HG03139 (cell line): ENCODE data around the gene HEMK1.

ENCODE experiments used
- ATAC-seq: cut with Tn5 transposase; IDR thresholded peaks from one replicate; pipeline ENCODE4 v1.9.1; 2021; ENCODE audit not compliant: unreplicated experiment

Gene HEMK1, protein sequence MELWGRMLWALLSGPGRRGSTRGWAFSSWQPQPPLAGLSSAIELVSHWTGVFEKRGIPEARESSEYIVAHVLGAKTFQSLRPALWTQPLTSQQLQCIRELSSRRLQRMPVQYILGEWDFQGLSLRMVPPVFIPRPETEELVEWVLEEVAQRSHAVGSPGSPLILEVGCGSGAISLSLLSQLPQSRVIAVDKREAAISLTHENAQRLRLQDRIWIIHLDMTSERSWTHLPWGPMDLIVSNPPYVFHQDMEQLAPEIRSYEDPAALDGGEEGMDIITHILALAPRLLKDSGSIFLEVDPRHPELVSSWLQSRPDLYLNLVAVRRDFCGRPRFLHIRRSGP

DNA sequence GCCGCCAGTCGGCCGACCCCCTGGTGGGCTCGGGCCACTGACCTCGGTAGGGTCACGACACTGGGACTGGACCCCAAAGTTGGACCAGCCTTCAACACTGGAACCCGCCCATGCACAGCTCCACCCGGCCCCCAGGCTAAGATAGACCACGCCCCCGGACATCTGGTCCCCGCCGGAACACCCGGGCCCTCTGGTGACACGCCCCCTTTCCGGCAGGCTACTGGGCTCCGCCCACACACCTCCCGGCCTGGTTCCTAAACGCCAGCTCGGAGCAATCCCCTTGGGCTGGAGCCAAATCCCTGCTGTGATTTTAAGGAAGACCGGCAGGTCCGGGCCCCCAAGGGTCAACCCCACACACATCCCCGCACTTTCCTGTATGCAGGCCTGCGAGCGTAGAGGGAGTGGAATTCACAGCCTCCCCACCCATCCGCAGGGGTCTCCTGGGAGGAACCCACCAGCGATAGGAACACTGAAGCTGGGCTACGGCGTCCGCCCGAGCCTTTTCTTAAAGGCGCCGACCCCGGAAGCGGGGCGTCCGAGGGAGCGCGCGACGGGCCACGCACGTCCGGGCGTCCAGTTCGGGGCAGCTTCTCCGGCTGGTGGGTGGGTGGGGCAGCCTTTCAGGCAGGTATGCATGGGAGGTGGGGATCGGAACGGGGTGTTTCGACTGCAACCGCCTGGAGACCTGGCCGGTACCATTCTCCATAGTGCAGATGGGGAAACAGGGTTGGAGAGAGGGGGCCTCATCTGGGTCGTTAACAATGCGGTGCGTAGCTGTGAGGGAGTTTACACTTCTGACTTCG, at the start of gene HEMK1:
HEMK1 (plus strand) TSS at position 576 of the 803 bp plus-strand sequence. CDS start 1,583 bp downstream, outside the sequence.
- peak; percentile 62 for ATAC-seq

DNA sequence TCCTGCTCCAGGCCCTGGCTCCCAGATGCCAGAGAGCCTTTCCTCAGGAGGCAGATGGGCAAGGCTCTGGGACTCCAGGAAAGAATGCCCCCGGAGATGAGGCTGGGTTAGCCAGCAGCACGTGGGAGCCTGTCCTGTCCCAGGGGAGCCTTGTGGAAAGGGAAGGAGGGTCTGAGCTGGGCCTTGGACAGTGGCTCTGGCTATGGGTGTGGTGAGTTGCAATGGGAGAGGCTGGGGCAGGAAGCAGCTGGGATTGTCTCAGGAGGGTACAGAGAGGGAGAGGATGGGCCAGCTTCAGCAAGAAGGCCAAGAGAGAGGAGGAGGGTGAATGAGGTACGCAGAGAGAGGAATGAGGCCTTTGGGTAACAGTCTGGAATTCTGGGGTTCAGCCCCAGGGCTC, 48.5 kb upstream of the HEMK1 start:
- no peak for ATAC-seq

DNA sequence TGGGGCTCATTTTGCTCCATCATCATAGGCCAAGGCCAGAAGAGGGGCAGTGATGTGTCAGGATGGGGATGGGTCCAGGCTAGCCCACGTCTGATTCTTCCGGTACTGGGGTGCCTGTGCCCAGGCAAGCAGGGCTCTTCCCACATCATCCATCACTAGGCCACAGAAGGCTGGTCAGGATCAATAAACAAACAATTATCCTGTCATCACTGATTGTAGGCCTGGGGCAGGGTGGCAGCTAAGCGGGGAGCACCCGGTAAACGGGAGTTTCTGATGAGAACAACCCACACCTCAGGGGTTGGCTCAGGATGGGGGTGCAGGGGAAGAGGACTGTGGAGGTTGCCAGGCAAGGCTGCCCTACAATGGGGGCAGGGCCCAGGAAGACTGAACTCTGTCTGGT, 47.8 kb upstream of the HEMK1 start:
- no peak for ATAC-seq

DNA sequence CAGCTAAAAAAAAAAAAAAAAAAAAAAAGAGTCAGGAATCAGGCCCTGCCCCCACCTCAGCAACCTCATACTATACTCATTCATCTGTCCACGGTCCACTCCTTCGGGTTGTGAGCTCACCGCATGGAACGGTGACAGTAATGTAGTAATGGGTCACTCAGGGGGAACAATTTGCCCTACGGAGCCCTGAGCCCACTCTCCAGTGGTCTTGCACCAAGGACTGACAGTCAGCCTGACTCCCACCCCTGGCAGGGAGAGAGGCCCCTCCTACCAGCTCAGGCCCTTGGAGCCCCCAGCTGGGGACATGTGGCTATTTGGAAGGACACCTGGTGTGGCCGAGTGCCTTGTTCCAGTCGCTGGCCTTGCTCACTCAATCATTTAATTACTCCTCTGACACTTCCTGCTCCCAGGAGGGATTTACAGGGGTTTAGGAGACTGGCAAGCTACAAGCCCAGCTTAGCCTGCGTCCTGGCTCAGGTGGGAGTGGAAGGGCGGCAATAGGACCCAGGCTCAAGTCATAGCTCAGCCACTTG, 46.0 kb upstream of the HEMK1 start:
- ATAC-seq, result no peak

DNA sequence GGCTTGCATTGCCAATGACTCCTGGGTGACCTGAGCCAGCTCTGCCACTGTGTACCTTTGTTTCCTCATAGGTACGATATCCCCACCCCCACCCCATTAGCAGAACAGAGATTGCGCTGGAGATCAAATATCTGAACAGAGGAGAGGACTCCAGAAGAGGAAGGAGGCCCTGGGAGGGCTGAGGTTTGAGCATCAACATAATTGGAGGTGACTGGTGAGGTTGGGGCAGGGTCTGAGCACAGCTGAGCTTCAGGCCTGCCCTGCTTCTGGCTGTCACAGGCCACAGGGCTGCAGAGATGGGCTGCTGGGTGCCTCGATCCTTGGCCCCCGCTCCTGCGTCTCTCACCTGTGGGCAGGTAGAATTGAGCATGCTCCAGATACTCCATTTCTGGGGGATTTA, 44.6 kb upstream of the HEMK1 start:
- ATAC-seq, result no peak

DNA sequence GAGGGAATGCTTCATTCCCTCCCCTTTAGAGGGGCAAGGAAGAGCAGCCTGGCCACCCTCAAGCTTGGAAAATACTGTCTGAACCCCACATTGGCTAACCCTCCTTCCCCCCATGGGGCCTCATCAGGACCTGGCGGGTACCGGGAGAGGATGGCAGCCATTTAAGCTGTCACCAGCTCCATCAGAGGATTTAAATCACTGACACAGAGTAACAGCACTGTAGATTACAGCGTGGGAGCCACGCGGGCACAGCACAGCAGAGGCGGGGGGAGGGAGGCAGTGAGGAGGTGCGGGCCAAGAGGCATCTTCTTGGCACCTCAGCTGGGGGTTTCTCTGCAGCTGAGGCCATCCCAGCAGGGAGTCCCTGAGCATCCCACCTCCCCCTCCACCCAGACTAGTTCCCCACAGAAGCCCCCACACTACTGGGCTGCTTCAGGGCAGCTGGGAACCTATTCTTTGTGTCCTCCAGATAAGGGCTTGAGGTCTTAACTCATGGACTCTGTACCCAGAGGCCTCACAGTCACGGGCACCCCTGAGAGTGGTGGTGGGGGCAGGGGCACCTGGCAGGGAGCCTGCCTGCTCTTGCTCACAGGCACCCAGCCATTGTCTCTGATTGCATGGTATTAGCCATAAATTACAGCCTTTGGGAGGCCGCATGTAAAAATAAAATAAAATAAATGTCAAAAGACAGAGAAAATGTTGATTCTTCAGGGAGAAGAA, 44.0 kb upstream of the HEMK1 start:
- no peak for ATAC-seq

DNA sequence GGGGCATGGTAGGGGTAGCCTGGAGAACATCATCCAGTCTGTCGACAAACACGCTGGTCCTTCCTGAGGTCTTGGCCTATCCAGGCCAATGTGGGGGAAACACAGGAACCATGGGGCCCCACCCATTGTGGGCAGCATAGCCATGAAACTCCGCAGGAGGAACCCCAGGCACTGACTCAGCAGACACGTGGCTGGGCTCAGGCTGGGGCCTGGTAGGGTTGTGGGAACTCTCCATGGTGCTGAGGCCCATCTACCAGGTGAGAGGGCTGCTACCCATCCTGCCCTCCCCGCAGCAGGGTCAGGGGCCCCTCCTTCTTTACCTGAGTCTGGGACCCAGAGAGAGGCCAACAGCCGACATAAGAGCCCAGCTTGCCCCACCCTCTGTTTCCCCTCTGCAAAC, 43.3 kb upstream of the HEMK1 start:
- ATAC-seq, result no peak

DNA sequence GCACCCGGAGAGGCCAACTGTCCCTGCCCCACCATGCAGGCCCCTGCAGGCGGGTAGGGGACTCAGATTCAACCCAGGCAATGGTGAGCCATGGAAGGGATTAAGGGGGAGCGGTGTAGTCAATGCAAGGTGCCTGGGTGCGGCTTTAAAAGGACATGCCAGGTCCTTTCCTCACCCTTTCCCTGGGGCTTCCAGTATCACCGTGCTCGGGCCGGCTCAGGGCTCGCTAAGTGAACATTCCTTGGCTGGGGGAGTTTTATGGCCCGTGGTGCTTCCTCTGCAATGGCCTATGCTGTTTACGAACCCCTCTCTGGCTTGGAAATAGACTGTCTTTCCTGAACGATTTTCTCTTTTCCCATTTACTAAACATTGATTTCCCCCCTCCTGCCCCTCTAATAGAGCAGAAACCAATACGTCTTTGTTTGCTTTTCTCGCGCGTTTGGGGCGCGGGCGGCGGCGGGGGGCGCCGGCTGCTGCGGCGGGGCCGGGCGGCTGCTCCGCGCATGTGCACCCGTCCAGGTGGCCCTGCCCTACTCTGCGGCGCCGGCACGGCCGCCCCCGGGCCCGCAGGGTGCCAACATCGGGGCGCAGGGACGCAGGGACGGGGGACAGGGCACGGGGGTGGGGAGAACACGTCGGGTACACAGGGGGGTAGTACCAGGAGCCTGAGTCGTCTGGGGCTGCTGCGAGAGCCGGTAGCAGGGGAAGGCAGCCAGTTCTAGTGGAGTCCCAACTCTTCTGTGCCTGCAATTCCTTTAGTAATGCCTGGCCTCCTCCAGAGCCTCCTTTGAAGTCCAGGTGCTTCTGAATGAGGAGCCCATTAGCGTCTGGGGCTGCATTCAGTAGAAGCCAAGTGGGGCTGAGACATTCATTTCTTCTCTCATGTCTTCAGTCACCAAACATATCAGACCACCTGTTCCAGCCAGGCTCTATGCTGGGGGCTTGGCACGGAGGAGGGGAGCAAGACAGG, 39.0 kb upstream of the HEMK1 start:
- ATAC-seq, result no peak

DNA sequence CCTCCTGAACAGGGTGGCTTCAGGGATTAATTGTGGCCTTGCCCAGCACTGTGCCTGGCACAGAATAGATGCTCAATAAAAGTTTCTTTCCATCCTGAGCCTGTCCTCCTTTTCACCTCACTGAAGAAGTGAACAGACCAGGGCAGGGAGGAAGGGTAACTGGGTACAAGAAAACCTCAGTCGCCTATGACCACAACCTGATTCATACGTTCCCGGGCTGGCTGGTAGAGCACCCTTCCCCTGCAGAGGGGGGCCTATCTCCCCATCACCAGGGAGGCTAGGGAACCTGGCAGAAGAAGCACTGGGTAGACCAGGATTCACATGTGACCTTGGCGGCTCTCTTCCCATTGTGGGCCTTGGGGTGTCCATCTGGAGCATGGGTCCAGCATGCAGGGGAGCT, 38.1 kb upstream of the HEMK1 start:
- ATAC-seq, result no peak

DNA sequence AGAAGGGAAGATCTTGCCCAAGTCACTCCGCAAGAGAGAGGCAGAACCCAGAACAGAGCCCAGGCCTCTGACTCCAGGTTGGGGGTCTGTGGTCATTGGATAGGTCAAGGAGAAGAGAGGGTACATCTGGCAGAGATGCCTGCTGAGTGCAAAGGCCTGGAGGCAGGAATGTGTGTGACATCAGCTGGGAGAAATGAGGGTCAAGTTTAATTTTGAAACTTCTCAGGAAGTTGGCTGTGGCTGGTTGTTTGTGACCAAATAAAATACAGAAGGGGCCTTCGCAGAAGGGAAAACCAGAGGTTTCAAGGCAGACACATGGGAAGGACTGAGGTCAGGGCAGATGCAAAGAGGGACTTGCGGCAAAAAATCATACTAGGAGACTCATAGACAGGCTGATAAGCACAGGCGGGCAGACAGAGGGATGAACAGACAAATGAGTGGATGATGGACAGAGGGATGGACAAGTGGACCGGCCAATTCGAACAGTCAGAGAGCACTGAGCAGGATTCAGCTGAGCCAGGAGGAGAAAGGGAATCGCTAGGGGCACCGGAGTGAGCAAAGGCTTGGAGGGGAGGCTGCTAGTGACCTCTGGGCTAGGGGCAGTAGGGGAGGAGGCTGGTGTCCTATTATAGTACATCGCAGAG, 37.1 kb upstream of the HEMK1 start:
- no peak for ATAC-seq

DNA sequence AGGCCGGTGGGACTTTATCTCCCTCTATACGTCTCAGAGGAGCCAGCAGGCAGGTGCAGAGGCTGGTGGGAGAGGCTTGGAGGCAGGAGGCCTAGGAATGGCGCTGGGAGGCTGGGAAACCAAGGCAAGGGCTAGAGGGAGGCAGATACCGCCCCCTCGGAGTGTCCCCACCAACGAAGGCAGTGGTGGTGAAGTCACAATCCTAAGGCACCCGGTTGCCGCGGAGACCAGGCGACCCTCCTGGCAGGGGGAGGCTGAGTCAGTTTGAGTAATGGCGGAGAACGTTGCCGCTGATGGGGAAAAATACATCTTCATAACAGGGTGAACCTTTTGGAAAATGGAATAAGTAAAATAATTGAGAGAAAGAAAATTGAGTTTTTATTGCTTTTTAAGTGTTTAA, 36.0 kb upstream of the HEMK1 start:
- ATAC-seq, result no peak

DNA sequence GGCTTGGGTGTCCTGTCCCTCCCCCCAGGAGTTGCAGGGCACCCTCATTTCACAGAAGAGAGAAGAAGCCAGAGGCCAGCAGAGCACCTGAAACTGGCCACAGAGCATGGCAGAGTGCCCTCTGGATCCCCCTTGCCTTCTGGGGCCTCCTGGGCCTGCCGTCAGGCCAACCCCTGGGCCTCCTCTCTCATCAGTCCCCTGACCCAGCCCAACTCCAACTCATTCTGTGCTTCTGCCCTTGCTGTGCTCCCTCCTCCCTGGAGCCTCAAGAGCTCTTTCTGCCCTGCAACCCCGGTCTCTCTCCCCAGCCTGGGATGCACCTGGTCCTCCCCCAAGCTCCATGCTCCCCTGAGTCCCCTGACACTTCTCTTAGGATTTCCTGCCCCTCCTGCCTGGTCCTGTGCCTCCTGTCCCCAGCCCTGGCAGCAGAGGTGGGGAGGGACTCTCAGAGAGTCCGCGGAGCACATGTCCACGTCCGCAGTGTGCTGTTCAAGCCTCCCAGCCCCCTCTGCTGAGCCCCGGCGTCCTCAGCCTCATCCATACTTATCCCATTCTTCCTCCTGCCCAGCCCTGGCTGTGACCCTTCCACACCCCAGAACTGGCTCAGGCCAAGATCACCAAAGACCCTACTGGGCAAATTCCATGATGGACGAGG, 35.4 kb upstream of the HEMK1 start:
- no peak for ATAC-seq

DNA sequence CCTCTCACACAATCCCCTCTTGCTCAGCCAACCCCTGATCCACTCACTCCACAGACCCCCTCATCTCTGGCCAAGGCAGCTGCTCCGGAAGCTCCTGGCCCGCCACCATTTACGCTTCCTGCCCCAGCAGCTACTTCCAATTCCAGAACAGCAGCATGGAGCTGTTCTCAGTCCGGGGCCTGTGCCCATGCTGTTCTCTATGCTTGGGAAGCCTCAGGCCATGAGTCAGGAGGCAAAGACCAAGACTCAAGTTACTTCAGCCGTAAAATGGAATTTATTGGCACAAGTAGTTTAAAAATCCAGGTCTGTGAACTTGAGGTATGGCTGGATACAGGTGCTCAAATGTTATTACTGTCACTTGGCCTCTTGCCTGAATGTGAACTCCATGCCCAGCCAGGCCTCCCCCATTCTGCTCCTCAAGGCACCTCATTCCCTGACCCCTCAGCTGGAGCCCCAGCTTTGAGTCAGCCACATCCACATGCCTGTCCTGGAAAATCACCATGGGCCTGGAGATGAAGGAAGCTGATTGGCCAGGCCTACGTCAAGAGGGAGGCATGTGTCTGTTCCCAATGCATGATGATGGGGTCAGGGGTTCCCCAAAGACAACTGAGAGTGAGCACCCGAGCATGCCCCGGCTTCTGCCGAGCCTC, 34.5 kb upstream of the HEMK1 start:
- ATAC-seq, result no peak

DNA sequence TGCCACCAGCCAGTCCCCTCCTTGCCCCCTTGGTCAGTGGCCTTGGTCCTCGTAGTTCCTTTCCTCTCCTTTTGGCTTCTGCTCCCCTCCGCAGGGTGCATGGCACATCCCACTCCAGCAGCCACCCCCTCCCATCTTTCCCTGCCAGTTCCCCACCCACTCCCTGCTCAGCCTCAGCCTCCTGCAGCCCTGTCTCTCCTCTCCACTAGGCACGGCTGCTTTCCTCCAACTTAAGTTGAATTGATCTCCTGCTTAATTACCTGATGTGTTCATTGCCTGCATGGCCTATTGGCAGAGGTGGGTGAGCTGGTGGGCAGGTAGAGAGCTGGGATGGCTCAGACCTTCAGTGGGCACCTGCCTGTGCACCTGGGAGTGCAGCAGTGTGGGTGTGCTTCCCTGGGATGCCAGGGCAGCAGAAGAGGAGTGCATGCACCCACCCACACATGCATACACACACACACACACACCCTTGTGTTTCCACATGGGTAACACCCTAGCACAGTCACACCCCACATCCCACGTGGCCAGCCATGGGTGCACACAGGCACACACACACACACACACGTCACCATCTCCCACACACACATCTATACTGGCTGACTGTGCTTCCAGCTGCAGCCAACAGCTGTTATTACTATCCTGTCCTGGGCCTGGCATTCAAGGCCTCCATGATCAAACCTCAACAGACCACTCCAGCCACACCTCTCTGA, 32.7 kb upstream of the HEMK1 start:
- ATAC-seq, result no peak

DNA sequence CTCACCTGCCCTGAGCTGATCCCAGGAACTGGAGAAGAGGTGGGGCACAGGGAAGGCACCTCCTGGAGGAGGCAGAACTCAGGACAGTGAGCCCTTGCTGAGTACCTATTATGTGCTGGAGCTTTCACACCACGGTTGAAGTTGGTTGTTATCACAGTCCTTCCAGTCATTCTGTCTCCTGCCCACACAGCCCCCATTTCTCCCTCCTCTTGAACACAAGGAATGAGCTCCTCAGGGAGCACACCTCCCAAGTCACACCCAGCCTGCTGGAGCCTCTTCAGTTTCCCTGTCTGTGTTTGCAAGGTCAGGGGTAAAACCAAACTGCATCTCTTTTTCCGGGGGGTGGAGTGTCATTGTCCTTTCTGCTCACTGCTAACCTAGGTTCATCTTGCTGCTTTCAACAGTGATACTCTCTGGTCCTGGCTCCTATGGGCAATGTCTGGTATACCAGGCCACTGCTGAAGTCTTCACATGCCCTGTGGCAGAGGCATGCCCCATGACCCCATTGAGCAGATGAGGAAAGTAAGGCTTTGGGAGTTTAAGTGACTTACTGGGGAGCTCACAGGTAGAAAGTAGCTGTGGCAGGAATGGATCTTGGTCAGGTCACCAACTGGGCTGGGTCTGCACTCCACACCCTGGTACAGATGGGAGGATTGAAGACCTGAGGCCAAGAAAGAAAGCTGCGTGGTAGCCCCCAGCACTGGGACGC, 31.7 kb upstream of the HEMK1 start:
- no peak for ATAC-seq

DNA sequence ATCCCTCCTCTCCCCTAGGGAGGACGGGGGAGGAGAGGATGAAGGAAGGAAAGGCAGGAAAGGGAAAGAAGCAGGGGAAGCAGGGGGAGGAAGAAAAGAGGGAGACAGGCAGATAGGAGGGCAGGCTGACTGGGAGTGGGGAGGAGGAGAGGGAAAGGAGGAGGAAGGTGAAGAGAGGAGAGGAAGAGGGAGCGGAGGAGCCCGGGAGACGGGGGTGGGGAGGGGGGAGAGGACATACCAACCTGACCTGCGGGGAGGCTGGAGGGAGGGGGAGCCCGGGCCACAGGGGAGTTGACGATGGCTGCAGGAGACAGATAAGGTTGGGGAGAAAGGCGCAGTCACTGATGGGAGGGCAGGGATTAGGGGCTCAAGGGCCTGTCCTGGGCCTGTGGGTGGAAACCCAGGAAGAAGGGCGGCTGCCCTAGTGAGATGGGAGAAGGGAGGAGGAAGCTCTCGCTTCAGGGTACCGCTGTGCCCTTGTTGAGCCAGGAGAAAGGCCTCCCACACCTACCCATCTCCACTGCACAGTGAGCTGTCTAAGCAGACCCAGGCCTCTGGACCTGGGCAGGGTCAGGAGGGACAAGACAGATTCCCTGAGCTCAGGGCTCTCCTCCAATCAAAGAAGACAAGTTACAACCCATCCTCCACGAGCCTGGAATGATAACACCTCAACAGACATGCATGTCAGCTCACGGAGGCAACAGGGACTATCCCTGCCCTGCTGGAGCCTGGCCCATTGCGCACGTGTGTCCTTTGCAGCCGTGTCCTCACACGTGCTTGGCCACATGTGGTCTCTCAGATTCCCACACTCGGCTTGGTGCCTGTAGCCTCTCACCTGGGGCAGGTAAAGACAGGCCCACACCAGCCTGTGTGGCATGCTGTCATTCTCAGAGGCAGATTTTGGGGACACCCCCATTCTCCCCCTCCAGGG, 29.7 kb upstream of the HEMK1 start:
- no peak for ATAC-seq
